Peyer's patch (tissue), 4 donors: Measurements from ENCODE around the gene MINDY1. TPM values are rescaled to one million over a fixed set of nuclear protein-coding genes. Genes with fewer than 3 reads are reported as not detected.

Source experiments
- DNase-seq, 3 donors: peaks; one replicate each; pipeline ENCODE4 v3.0.0-alpha.2; 2017 to 2019
- H3K27ac ChIP-seq, 4 donors: fragments of 200-600 bp; sonication (generic); one replicate each; pipeline ENCODE4 v1.5.1; 2016 to 2019
- H3K27me3 ChIP-seq, 2 donors: fragments of 200-600 bp; sonication (generic); one replicate each; pipeline ENCODE4 v1.5.1; 2019
- H3K36me3 ChIP-seq, 3 donors: fragments of 200-600 bp; sonication (generic); one replicate each; pipeline ENCODE4 v1.5.1; 2016 to 2019
- H3K4me1 ChIP-seq, 4 donors: fragments of 200-600 bp; sonication (generic); one replicate each; pipeline ENCODE4 v1.5.1; 2016 to 2019
- H3K4me3 ChIP-seq, 4 donors: fragments of 200-600 bp; sonication (generic); 1 replicate in 3 of 4; 2 replicates in 1 of 4; pipeline ENCODE4 v1.5.1; 2016 to 2019; ENCODE audit warnings: mild to moderate bottlenecking in 1 of 4
- H3K9me3 ChIP-seq, 4 donors: fragments of 200-600 bp; sonication (generic); one replicate each; pipeline ENCODE4 v1.5.1; 2016 to 2019; ENCODE audit warnings: mild to moderate bottlenecking in 1 of 4
- POLR2A ChIP-seq, 2 donors: fragments of 450-650 bp; IDR thresholded peaks; one replicate each; pipeline ENCODE4 v1.5.1; 2017; ENCODE audit warnings: antibody characterized with exemption in 2 of 2, mild to moderate bottlenecking in 2 of 2, moderate library complexity in 2 of 2
- total RNA-seq, 4 donors: library from RNA; depleted of rRNA; stranded (reverse); fragments of >200 nt; gene quantifications; one replicate each; pipeline ENCODE4 v1.1.0, GENCODE V29; 2016
- TF ChIP-seq, protein P1 (sequence below), 6 experiments: fragments of 450-650 bp in 4 of 6; fragments of 200-600 bp in 2 of 6; sonication (generic) in 1 of 6; IDR thresholded peaks; one replicate each; pipeline ENCODE4 v1.5.1; 2017 to 2019; ENCODE audit warnings: antibody characterized with exemption in 6 of 6, mild to moderate bottlenecking in 3 of 6, moderate library complexity in 1 of 6

The MINDY1 gene
- total RNA-seq, 4 donors from 2014 or later, result 37.1 to 76.4 (median 57.4) TPM

DNA sequence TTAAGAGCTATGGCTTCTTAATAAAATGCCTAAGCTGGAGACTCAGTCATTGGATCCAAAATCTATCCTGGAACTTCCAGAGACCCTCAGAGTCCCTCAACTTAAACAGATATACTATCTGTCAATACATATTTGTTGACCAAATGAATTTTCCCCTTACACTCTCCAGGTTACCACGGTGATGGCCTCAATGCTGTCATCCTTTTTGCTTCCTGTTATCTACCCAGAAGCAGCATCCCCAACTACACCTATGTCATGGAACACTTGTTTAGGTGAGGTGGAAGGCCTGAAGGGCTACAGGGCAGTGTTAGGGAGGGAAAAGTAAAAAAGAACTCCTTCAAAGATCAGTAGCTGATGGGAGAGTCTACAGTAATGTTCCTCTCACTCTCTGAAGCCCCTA, 36.5 kb upstream of the MINDY1 start:
- DNase-seq, result no peak
- no peaks in the 10 kb centered on the region for H3K9me3 ChIP-seq
- TF ChIP-seq POLR2A (IDR thresholded peaks at IDR 0.05), result no peak
- TF ChIP-seq, protein P1, sequence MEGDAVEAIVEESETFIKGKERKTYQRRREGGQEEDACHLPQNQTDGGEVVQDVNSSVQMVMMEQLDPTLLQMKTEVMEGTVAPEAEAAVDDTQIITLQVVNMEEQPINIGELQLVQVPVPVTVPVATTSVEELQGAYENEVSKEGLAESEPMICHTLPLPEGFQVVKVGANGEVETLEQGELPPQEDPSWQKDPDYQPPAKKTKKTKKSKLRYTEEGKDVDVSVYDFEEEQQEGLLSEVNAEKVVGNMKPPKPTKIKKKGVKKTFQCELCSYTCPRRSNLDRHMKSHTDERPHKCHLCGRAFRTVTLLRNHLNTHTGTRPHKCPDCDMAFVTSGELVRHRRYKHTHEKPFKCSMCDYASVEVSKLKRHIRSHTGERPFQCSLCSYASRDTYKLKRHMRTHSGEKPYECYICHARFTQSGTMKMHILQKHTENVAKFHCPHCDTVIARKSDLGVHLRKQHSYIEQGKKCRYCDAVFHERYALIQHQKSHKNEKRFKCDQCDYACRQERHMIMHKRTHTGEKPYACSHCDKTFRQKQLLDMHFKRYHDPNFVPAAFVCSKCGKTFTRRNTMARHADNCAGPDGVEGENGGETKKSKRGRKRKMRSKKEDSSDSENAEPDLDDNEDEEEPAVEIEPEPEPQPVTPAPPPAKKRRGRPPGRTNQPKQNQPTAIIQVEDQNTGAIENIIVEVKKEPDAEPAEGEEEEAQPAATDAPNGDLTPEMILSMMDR (IDR thresholded peaks at IDR 0.05), result no peak
- H3K4me1 ChIP-seq, result peaks cover 0 to 7% (median 2%) of the 10 kb centered on the region in 4 donors
- H3K27ac ChIP-seq, result no peak overlapping the region
- no peaks in the 10 kb centered on the region for H3K27me3 ChIP-seq
- H3K4me3 ChIP-seq, result no peak overlapping the region
- H3K36me3 ChIP-seq, result no peaks in the 10 kb centered on the region

DNA sequence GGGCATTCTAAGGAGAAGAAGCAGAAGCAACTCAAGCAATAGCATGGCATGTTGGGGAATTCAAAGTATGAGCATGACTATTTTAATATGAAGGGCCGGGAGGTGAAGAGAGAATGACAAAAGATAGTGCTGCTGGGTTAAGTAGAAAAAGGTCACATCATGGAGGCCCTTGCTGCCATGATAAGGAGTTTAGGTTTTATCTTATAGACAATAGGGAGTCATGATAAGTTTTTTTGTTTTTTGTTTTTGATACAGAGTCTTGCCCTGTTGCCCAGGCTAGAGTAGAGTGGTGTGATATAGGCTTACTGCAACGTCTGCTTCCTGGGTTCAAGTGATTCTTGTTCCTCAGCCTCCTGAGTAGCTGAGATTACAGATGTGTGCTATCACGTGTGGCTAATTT, 32.8 kb upstream of the MINDY1 start:
- Histone ChIP-seq H3K27me3 (no peaks in the 10 kb centered on the region), H3K4me1 (no peaks in the 10 kb centered on the region), H3K9me3 (no peaks in the 10 kb centered on the region), H3K27ac (no peak overlapping the region), H3K4me3 (no peak overlapping the region), H3K36me3 (peaks cover 0 to 3% (median 0%) of the 10 kb centered on the region in 3 donors)
- TF ChIP-seq, protein P1 (IDR thresholded peaks at IDR 0.05), result no peak
- TF ChIP-seq POLR2A (IDR thresholded peaks at IDR 0.05), result no peak
- DNase-seq, result no peak

DNA sequence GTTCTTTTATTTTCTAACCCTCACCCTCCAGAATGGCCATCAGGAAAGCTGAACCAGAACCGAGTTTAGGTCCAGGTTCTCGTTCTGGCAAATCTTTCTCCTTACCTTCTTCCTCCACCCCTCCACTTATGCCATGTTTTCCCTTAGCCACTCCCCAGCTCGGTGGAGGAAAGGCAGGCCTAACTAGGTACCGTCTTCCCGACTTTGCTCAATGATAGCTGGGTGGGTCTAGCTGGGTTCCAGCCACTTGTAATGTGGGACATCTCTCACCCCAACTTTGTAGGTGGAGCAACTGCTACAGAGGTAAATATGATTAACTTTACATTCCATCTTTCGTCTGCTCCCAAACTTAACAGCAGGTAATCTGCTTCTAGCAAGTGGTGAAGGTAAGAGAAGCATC, 30.3 kb upstream of the MINDY1 start:
- H3K9me3 ChIP-seq, result no peaks in the 10 kb centered on the region
- TF ChIP-seq, protein P1 (IDR thresholded peaks at IDR 0.05), result no peak
- TF ChIP-seq POLR2A (IDR thresholded peaks at IDR 0.05), result no peak
- H3K36me3 ChIP-seq, result peaks cover 0 to 16% (median 0%) of the 10 kb centered on the region in 3 donors
- no peak for DNase-seq
- no peak overlapping the region for H3K27ac ChIP-seq
- H3K4me3 ChIP-seq, result no peak overlapping the region
- no peaks in the 10 kb centered on the region for H3K27me3 ChIP-seq
- no peaks in the 10 kb centered on the region for H3K4me1 ChIP-seq

DNA sequence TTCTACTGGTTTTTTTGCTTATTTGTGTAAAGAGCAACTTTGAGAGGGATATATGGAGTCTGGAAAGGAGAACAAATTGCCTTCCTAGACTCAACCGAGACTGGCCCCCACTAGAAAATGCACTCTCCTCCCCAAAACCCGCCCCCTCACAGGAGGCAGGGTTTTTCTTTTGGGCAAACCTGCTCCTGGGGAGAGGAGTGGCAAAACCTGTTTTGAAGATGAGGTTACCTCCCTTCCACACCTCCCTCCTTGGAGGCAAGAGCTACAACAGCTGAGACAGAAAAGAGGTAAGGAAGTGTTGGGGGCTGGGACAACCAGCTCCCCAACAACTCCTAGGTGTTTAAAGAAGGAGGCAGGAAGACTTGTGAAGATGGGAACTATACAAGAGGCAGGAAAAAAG, 29.7 kb upstream of the MINDY1 start, which contains the start of gene BNIPL:
BNIPL (plus strand) TSS at position 231 of the 400 bp plus-strand sequence; CDS start at position 371, 140 bp downstream.
- no peaks in the 10 kb centered on the region for H3K9me3 ChIP-seq
- no peaks in the 10 kb centered on the region for H3K4me1 ChIP-seq
- peaks cover 0 to 22% (median 0%) of the 10 kb centered on the region in 3 donors for H3K36me3 ChIP-seq
- no peaks in the 10 kb centered on the region for H3K27me3 ChIP-seq
- no peak within 1 kb of the TSS for H3K4me3 ChIP-seq
- no peak within 1 kb of the TSS for H3K27ac ChIP-seq
- TF ChIP-seq, protein P1 (IDR thresholded peaks at IDR 0.05), result no peak
- TF ChIP-seq POLR2A (IDR thresholded peaks at IDR 0.05), result no peak
- no peak for DNase-seq

DNA sequence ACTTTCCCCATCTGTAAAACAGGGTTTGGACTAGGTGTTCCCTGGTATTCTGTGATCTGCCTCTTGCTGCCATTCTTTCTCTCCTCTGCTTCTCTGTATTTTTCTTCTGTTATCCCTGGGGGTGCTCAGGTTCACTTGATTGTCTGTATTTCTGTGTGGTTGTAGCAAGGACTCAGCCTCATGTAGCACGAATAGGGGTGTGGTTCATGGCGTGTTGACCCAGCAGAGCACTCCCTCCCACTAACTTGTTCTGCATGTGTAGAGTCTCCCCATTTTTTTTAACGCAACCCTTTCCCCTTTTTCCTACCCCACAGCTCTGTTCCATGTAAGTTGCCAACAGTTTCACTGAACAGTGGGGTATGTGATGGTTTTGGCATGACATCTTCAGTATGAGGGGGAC, 28.5 kb upstream of the MINDY1 start:
- Histone ChIP-seq H3K4me3 (no peak overlapping the region), H3K4me1 (no peaks in the 10 kb centered on the region), H3K27me3 (no peaks in the 10 kb centered on the region), H3K27ac (no peak overlapping the region), H3K9me3 (no peaks in the 10 kb centered on the region), H3K36me3 (peaks cover 0 to 33% (median 0%) of the 10 kb centered on the region in 3 donors)
- DNase-seq, result no peak
- TF ChIP-seq, protein P1 (IDR thresholded peaks at IDR 0.05), result no peak
- no peak for TF ChIP-seq POLR2A (IDR thresholded peaks at IDR 0.05)

DNA sequence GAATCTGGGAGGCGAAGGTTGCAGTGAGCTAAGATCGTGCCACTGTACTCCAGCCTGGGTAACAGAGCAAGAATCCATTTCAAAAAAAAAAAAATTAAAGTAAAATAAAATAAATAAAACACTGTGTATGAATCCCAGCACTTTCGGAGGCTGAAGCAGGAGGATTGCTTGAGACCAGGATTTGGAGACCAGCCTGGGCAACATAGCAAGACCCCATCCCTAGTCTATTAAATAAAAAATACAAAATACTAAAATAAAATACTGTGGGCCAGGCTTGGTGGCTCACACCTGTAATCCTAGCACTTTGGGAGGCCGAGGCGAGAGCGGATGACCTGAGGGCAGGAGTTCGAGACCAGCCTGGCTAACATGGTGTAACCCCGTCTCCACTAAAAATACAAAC, 25.5 kb upstream of the MINDY1 start:
- Histone ChIP-seq H3K27me3 (no peaks in the 10 kb centered on the region), H3K36me3 (peaks cover 0 to 59% (median 0%) of the 10 kb centered on the region in 3 donors), H3K27ac (no peak overlapping the region), H3K4me3 (no peak overlapping the region), H3K9me3 (no peaks in the 10 kb centered on the region), H3K4me1 (no peaks in the 10 kb centered on the region)
- no peak for TF ChIP-seq POLR2A (IDR thresholded peaks at IDR 0.05)
- TF ChIP-seq, protein P1 (IDR thresholded peaks at IDR 0.05), result no peak
- DNase-seq, result no peak
